B cell (primary cell): Measurements from ENCODE around the gene SUSD5. TPM values are rescaled to one million over a fixed set of nuclear protein-coding genes. Genes with fewer than 3 reads are reported as not detected.
"Not testable (repeated sequence)": the region's sequence is repeated elsewhere in the genome, so short reads cannot be mapped to it uniquely, and the experiment has no call there.

Experiments used
- ATAC-seq: fragments of 200-7000 bp; cut with Tn5 transposase; one replicate; pipeline ENCODE4 v1.10.0; 2021; ENCODE audit warnings: low read depth, mild to moderate bottlenecking, moderate number of reproducible peaks, moderate library complexity
- CTCF ChIA-PET: fragments of 350-600 bp; sonication (Branson Sonifier 250); formaldehyde crosslinking; loops from one replicate; lab custom pipeline; 2021; ENCODE audit warnings: antibody characterized with exemption, inconsistent platforms; lab: Charles Lee
- POLR2A ChIA-PET: fragments of 350-600 bp; sonication (Branson Sonifier 250); formaldehyde crosslinking; loops from one replicate; lab custom pipeline; 2021; ENCODE audit warnings: antibody characterized with exemption; lab: Charles Lee
- DNase-seq: peaks from one replicate; pipeline ENCODE4 v3.0.0; 2013
- H2AFZ ChIP-seq: 2 replicates; pipeline ENCODE4 v1.6.1; 2012; ENCODE audit warnings: mild to moderate bottlenecking, low read depth, low read length; ENCODE audit not compliant: insufficient read depth, poor library complexity, severe bottlenecking
- H3K27ac ChIP-seq, 2 donors: 1 replicate in 1 of 2; 2 replicates in 1 of 2; pipeline ENCODE4 v1.5.1; 2012 to 2013; ENCODE audit warnings: low read length in 2 of 2, mild to moderate bottlenecking in 2 of 2, moderate library complexity in 1 of 2
- H3K27me3 ChIP-seq, 4 experiments: fragments of 200-600 bp in 1 of 4; sonication (generic) in 1 of 4; replicated peaks in 1 of 4; 1 replicate in 2 of 4; 2 replicates in 2 of 4; pipeline versions ENCODE4 v1.6.1 to v1.7.0; 2013 to 2016; ENCODE audit warnings: low read length in 3 of 4, mild to moderate bottlenecking in 2 of 4, mixed read lengths in 1 of 4, moderate library complexity in 1 of 4; ENCODE audit not compliant: insufficient read depth in 4 of 4, control insufficient read depth in 3 of 4; ENCODE audit errors: control extremely low read depth in 1 of 4
- H3K36me3 ChIP-seq, 2 experiments: replicated peaks in 1 of 2; 1 replicate in 1 of 2; 2 replicates in 1 of 2; pipeline versions ENCODE4 v1.6.1 to v1.7.1; 2013; ENCODE audit warnings: low read length in 1 of 2; ENCODE audit not compliant: insufficient read depth in 2 of 2, control insufficient read depth in 1 of 2; ENCODE audit errors: control extremely low read depth in 1 of 2, extremely low read depth in 1 of 2
- H3K4me1 ChIP-seq, 2 donors: fragments of 200-600 bp in 1 of 2; sonication (generic) in 1 of 2; 1 replicate in 1 of 2; 2 replicates in 1 of 2; pipeline versions ENCODE4 v1.5.1 to v1.6.1; 2013 to 2017; ENCODE audit warnings: low read length in 2 of 2; ENCODE audit not compliant: control insufficient read depth in 2 of 2, insufficient read depth in 2 of 2
- H3K4me2 ChIP-seq: replicated peaks from 2 replicates; pipeline ENCODE3; 2012; ENCODE audit warnings: mild to moderate bottlenecking, low read depth, low read length; ENCODE audit not compliant: poor library complexity, severe bottlenecking
- H3K4me3 ChIP-seq, 5 experiments: fragments of 200-600 bp in 1 of 5; sonication (generic) in 1 of 5; 1 replicate in 3 of 5; 2 replicates in 2 of 5; pipeline versions ENCODE4 v1.5.1 to v1.7.0; 2011 to 2016; ENCODE audit warnings: low read length in 4 of 5, mild to moderate bottlenecking in 4 of 5, low read depth in 2 of 5, control low read depth in 1 of 5, moderate library complexity in 1 of 5; ENCODE audit not compliant: insufficient read depth in 1 of 5; ENCODE audit errors: control extremely low read depth in 1 of 5, extremely low read depth in 1 of 5
- H3K79me2 ChIP-seq: fragments of 200-600 bp; sonication (generic); one replicate; pipeline ENCODE4 v1.6.0; 2016; ENCODE audit warnings: low read length; ENCODE audit not compliant: control insufficient read depth, insufficient read depth
- H3K9ac ChIP-seq: fragments of 200-600 bp; sonication (generic); 2 replicates; pipeline ENCODE4 v1.6.1; 2017; ENCODE audit warnings: mild to moderate bottlenecking, low read length, moderate library complexity
- H3K9me3 ChIP-seq, 3 donors: one replicate each; pipeline versions ENCODE4 v1.6.1 to v1.7.1; 2013; ENCODE audit warnings: low read length in 2 of 3; ENCODE audit not compliant: control insufficient read depth in 2 of 3, insufficient read depth in 1 of 3; ENCODE audit errors: control extremely low read depth in 1 of 3
- H4K20me1 ChIP-seq: 2 replicates; pipeline ENCODE4 v1.6.0; 2012; ENCODE audit warnings: mild to moderate bottlenecking, low read length; ENCODE audit not compliant: insufficient read depth, control insufficient read depth, poor library complexity, severe bottlenecking
- H3K27ac Mint-ChIP-seq: one replicate; pipeline ENCODE4 v1.8.0; 2021; ENCODE audit warnings: mixed read lengths
- H3K27me3 Mint-ChIP-seq: one replicate; pipeline ENCODE4 v1.8.0; 2021; ENCODE audit warnings: mixed read lengths
- H3K4me1 Mint-ChIP-seq: one replicate; pipeline ENCODE4 v1.8.0; 2021; ENCODE audit warnings: mixed read lengths
- H3K4me3 Mint-ChIP-seq: one replicate; pipeline ENCODE4 v1.8.0; 2021; ENCODE audit warnings: mixed read lengths
- H3K9me3 Mint-ChIP-seq: one replicate; pipeline ENCODE4 v1.8.0; 2022; ENCODE audit warnings: mixed read lengths; ENCODE audit not compliant: insufficient read depth
- EZH2 ChIP-seq: IDR thresholded peaks from 2 replicates; pipeline ENCODE4 v1.6.1; 2012; ENCODE audit warnings: borderline replicate concordance, low read depth, mild to moderate bottlenecking, moderate library complexity, low read length; ENCODE audit not compliant: insufficient read depth, poor library complexity, severe bottlenecking
- WGBS: methylation state at CpG from one replicate; pipeline ENCODE4 v1.1.5; 2013; ENCODE audit warnings: missing lambda C conversion rate; ENCODE audit not compliant: insufficient coverage; 5-methylcytosine and 5-hydroxymethylcytosine counted together
- intact Hi-C: fragments of 100-400 bp; cut with micrococcal nuclease; formaldehyde crosslinking; loops from one replicate; pipeline ENCODE4 v1.10.0; 2022
- polyA plus RNA-seq: library from polyadenylated mRNA; depleted of rRNA; stranded (reverse); fragments of >200 nt; gene quantifications from 2 replicates; pipeline ENCODE4 v1.2.3, GENCODE V29; 2012
- total RNA-seq, 2 donors: library from RNA; stranded (reverse); fragments of 120-200 nt in 1 of 2; gene quantifications; 1 replicate in 1 of 2; 2 replicates in 1 of 2; pipeline versions ENCODE4 v1.2.3 to v1.2.4, GENCODE V29; 2013 to 2022
- TF ChIP-seq, protein P1 (sequence below): fragments of 200-600 bp; IDR thresholded peaks from one replicate; pipeline ENCODE4 v1.8.0; 2022; ENCODE audit warnings: antibody characterized with exemption, mild to moderate bottlenecking

SUSD5 gene
- total and polyA plus RNA-seq, 2 donors (not counting 1 experiment from before 2014, with no cell fraction given) = 0.15 to 0.30 TPM

DNA sequence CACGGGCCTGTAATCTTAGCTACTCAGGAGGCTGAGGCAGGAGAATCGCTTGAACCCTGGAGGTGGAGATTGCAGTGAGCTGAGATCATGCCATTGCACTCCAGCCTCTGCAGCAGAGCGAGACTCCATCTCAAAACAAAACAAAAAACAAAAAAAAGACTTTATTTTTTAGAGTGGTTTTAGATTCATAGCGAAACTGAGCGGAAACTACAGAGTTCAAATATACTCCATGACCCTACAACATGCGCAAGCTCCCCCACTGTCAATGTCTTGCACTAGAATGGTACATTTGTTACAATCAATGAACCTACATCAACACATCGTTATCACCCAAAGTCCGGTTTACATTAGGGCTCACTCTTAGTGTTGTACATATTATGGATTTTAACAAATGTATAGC lies 107.0 kb downstream of the SUSD5 start:
- H3K9me3 Mint-ChIP-seq = no peaks in the 10 kb centered on the region
- peaks cover 0 to 7% (median 5%) of the 10 kb centered on the region in 3 donors for H3K9me3 ChIP-seq
- no peaks in the 10 kb centered on the region for H3K36me3 ChIP-seq
- no peak for TF ChIP-seq EZH2
- TF ChIP-seq, protein P1, sequence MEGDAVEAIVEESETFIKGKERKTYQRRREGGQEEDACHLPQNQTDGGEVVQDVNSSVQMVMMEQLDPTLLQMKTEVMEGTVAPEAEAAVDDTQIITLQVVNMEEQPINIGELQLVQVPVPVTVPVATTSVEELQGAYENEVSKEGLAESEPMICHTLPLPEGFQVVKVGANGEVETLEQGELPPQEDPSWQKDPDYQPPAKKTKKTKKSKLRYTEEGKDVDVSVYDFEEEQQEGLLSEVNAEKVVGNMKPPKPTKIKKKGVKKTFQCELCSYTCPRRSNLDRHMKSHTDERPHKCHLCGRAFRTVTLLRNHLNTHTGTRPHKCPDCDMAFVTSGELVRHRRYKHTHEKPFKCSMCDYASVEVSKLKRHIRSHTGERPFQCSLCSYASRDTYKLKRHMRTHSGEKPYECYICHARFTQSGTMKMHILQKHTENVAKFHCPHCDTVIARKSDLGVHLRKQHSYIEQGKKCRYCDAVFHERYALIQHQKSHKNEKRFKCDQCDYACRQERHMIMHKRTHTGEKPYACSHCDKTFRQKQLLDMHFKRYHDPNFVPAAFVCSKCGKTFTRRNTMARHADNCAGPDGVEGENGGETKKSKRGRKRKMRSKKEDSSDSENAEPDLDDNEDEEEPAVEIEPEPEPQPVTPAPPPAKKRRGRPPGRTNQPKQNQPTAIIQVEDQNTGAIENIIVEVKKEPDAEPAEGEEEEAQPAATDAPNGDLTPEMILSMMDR = no peak
- ATAC-seq (no peak), DNase-seq (no peak)
- no peak overlapping the region for H3K4me3 ChIP-seq
- H3K4me1 ChIP-seq = peaks cover 47 to 54% of the 10 kb centered on the region in 2 donors
- ChIA-PET POLR2A (interaction anchor here (1.1 to 1.3 kb wide), 3 partner anchors 13 to 687 kb away, joined by 3 read pairs; partner anchors contain the start of gene PDCD6IP), CTCF (interaction anchor here (1.3 to 1.9 kb wide), 4 partner anchors 13 to 65 kb away, joined by 3 to 10 read pairs (median 5); no protein-coding TSS in a partner anchor)
- H3K4me1 Mint-ChIP-seq = peaks cover 50% of the 10 kb centered on the region
- peak overlapping the region; percentile 36 for H3K9ac ChIP-seq
- no peaks in the 10 kb centered on the region for H3K27me3 Mint-ChIP-seq
- H3K27ac ChIP-seq = no peak overlapping the region
- no CpG with 5 or more reads among the region's 8 CpGs for WGBS
- H2AFZ ChIP-seq = no peak overlapping the region
- H3K27ac Mint-ChIP-seq = peak overlapping the region; percentile 57
- no peaks in the 10 kb centered on the region for H3K27me3 ChIP-seq
- peak overlapping the region; percentile 63 for H3K4me2 ChIP-seq
- peaks cover 4% of the 10 kb centered on the region for H4K20me1 ChIP-seq
- intact Hi-C loops = loop anchor here (5.0 kb wide), 3 partner anchors 606 to 1884 kb away; partner anchors contain the start of genes CLASP2 and PDCD6IP
- peak overlapping the region; percentile 35 for H3K4me3 Mint-ChIP-seq
- H3K79me2 ChIP-seq = peaks cover 7% of the 10 kb centered on the region

DNA sequence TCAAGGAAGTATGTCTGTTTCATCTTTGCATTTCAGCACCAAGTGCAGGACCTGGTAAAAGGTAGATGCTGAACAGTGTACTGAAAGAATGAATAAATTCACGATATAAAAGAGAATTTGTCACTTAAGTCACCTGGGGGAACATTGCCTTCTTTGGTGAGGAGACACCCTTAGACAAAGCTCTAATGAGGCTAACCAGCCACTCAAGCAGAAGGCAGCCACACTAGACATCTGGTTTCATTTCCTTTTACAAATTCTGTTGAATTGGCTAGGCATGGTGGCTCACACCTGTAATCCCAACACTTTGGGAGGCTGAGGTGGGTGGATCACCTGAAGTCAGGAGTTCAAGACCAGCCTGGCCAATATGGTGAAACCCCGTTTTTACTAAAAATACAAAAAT lies 111.8 kb downstream of the SUSD5 start:
- intact Hi-C loops, H3K27me3 Mint-ChIP-seq, H4K20me1 ChIP-seq, H3K9me3 ChIP-seq, H3K36me3 ChIP-seq, H3K9me3 Mint-ChIP-seq, H3K27me3 ChIP-seq, H3K9ac ChIP-seq, H3K27ac Mint-ChIP-seq, H2AFZ ChIP-seq, H3K4me3 ChIP-seq, H3K4me3 Mint-ChIP-seq, H3K79me2 ChIP-seq: not testable (repeated sequence)
- Histone ChIP-seq H3K27ac (peak overlapping the region in 1 of 2 donors; percentile 2), H3K4me1 (peaks cover 20 to 27% of the 10 kb centered on the region in 2 donors), H3K4me2 (peak overlapping the region; percentile 45)
- H3K4me1 Mint-ChIP-seq = peaks cover 29% of the 10 kb centered on the region
- peak; percentile 84 for ATAC-seq
- POLR2A ChIA-PET = interaction anchor here (0.6 kb wide), 1 partner anchor 591 kb away, joined by 4 read pairs; no protein-coding TSS in a partner anchor
- no CpG with 5 or more reads among the region's 2 CpGs for WGBS
- DNase-seq = peak; percentile 65
- CTCF ChIA-PET = interaction anchor here (1.4 kb wide), 1 partner anchor 25 kb away, joined by 3 read pairs; no protein-coding TSS in a partner anchor
